Measurements from ENCODE around the gene MBOAT1.
A peak's percentile ranks its signal among the peaks of the same experiment; 100 is the strongest.
"Not testable (repeated sequence)": the region's sequence is repeated elsewhere in the genome, so short reads cannot be mapped to it uniquely, and the experiment has no call there.

Gene MBOAT1

GRCh38 chr6:20212392-20213111 lies at the start of gene MBOAT1:
Gene MBOAT1, minus strand, starts transcription at chr6:20212469. Its CDS starts 235 bp downstream, at chr6:20212234.
- peak; percentile 70 to 74 for DNase-seq

GRCh38 chr6:20261685-20262084 lies 49.4 kb upstream of the MBOAT1 start:
- DNase-seq = no peak

- no peak for DNase-seq
Observed at GRCh38 chr6:20260360-20260759, 48.1 kb upstream of the MBOAT1 start.

GRCh38 chr6:20259316-20260049 lies 47.2 kb upstream of the MBOAT1 start:
- no peak for DNase-seq

GRCh38 chr6:20255428-20255827 lies 43.2 kb upstream of the MBOAT1 start:
- DNase-seq = no peak

GRCh38 chr6:20254295-20254694 lies 42.0 kb upstream of the MBOAT1 start:
- DNase-seq = no peak

GRCh38 chr6:20253021-20253420 lies 40.8 kb upstream of the MBOAT1 start:
- no peak for DNase-seq

- no peak for DNase-seq
Observed at GRCh38 chr6:20252311-20252710, 40.0 kb upstream of the MBOAT1 start.

GRCh38 chr6:20251525-20251924 lies 39.3 kb upstream of the MBOAT1 start:
- DNase-seq = no peak

- no peak for DNase-seq
Observed at GRCh38 chr6:20246125-20246524, 33.9 kb upstream of the MBOAT1 start.

GRCh38 chr6:20244807-20245681 lies 32.8 kb upstream of the MBOAT1 start:
- not testable (repeated sequence) for DNase-seq

GRCh38 chr6:20243288-20243687 lies 31.0 kb upstream of the MBOAT1 start:
- DNase-seq = no peak

- DNase-seq = no peak
Observed at GRCh38 chr6:20242397-20242796, 30.1 kb upstream of the MBOAT1 start.

- DNase-seq = no peak
Observed at GRCh38 chr6:20241102-20241501, 28.8 kb upstream of the MBOAT1 start.

- DNase-seq = no peak
Observed at GRCh38 chr6:20238688-20239587, 26.7 kb upstream of the MBOAT1 start.

GRCh38 chr6:20237677-20238460 lies 25.6 kb upstream of the MBOAT1 start:
- no peak for DNase-seq

- no peak for DNase-seq
Observed at GRCh38 chr6:20236909-20237600, 24.8 kb upstream of the MBOAT1 start.

GRCh38 chr6:20236344-20236743 lies 24.1 kb upstream of the MBOAT1 start:
- no peak for DNase-seq

GRCh38 chr6:20235041-20235440 lies 22.8 kb upstream of the MBOAT1 start:
- no peak for DNase-seq

GRCh38 chr6:20234136-20234535 lies 21.9 kb upstream of the MBOAT1 start:
- no peak for DNase-seq
